ENCODE measurements around the gene CIPC.

CIPC gene

DNA sequence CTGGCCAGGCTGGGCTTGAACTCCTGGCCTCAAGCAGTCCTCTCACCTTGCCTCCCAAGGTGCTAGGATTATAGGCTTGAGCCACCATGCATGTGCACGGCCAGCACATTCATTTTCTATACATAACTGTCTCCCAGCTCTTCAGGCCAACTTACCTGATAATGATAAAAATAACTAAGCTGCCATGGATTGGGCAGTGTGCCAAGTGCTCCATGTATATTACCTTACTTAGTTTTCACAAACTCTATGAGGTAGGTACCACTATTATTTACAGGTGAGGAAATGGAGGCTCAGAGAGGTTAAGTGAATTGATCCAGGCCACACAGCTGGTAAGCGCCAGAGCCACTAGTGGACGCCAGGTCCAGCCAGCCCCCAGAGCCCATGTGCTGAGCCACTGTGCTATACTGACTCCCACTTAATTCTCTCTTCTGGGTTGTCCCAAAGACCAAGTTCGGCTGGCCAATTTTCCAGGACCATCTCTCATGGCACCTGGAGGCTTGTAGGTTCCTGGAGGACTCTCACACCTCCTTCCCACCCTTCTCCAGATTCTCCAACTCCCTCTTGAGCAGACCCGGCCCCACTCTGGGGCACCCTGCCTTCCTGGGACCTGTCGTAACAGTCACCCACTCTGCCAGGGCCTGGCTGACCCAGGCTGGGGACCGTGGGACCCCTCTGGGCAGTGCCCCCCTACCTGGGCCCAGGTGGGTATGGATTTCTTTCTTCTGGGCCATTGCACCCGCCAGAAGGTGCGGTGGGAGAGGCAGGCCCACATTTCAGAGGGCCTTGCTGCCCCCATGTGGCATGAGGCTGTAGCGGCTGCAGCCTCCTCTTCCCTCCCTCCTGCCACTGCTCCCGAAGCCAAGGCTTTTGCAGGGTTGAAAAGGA is 30.2 kb upstream of the CIPC start:
- no peaks in the 10 kb centered on the region for H3K36me3 ChIP-seq (ENCODE audit: insufficient read depth, low read length)
- no peak overlapping the region for H3K27ac ChIP-seq
- DNase-seq (ENCODE audit: low read depth, low spot score) = no peak
- H3K9me3 ChIP-seq (ENCODE audit: low read depth, low read length) = no peaks in the 10 kb centered on the region
- TF ChIP-seq FOXP2 (optimal IDR thresholded peaks at IDR 0.05; ENCODE audit: control extremely low read depth, extremely low read length, insufficient read depth) (no peak), EZH2 (IDR thresholded peaks at IDR 0.05) (no peak), POLR2AphosphoS5 (IDR thresholded peaks at IDR 0.05; ENCODE audit: borderline replicate concordance, low read depth, low read length) (no peak)
- no peak overlapping the region for H3K4me3 ChIP-seq
- H3K9ac ChIP-seq (ENCODE audit: insufficient read length) = no peak overlapping the region

GRCh38 chr14:77068517-77069200 is 29.4 kb upstream of the CIPC start:
- no peak for DNase-seq (ENCODE audit: low read depth, low spot score)
- no peak overlapping the region for H3K27ac ChIP-seq
- no peak overlapping the region for H3K4me3 ChIP-seq
- no peaks in the 10 kb centered on the region for H3K9me3 ChIP-seq (ENCODE audit: low read depth, low read length)
- H3K36me3 ChIP-seq (ENCODE audit: insufficient read depth, low read length) = no peaks in the 10 kb centered on the region
- H3K9ac ChIP-seq (ENCODE audit: insufficient read length) = no peak overlapping the region
- TF ChIP-seq POLR2AphosphoS5 (IDR thresholded peaks at IDR 0.05; ENCODE audit: borderline replicate concordance, low read depth, low read length) (no peak), EZH2 (IDR thresholded peaks at IDR 0.05) (no peak), FOXP2 (optimal IDR thresholded peaks at IDR 0.05; ENCODE audit: control extremely low read depth, extremely low read length, insufficient read depth) (no peak)

DNA sequence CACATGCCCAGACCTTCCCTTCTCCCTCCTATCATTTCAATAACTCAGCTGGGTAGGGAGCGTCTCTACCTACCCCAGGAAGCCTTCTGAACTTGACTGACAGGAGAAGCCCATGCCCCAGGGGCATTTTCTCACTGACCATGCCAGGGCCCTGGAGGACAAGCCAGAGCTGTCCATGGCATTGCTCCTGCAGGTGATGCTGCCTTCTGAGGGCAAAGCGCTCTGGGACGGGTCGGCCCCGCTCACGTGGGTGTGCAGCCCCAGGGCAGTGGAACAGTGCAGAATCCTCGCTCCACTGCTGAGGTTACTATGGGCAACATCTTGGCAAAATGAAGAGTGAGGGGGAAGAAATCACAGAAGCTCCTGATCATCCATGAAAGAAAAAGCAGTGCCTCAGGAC is 28.5 kb upstream of the CIPC start:
- Histone ChIP-seq H3K36me3 (ENCODE audit: insufficient read depth, low read length) (no peaks in the 10 kb centered on the region), H3K9me3 (ENCODE audit: low read depth, low read length) (no peaks in the 10 kb centered on the region), H3K9ac (ENCODE audit: insufficient read length) (no peak overlapping the region), H3K4me3 (no peak overlapping the region), H3K27ac (no peak overlapping the region)
- TF ChIP-seq EZH2 (IDR thresholded peaks at IDR 0.05) (no peak), POLR2AphosphoS5 (IDR thresholded peaks at IDR 0.05; ENCODE audit: borderline replicate concordance, low read depth, low read length) (no peak), FOXP2 (optimal IDR thresholded peaks at IDR 0.05; ENCODE audit: control extremely low read depth, extremely low read length, insufficient read depth) (no peak)
- DNase-seq (ENCODE audit: low read depth, low spot score) = no peak

DNA sequence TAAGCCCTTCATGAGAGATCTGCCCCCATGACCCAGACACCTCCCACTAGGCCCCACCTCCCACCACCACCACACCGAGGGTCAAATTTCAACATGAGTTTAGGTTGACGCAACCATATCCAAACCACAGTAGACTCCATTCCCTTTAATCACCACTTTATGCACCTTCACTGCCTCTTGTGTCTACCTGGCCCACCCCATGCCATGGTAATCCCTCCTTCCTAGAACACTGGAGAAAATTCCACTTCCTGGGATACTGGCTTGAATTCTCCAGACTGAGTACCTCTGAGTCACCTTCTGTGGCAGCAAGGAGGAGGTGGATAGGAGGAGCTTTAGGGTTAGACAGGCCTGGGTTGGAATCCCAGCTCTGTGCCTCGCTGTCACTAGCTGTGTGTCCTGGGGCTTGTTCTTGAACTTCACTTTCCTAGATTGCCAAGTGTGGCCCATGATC is 26.1 kb upstream of the CIPC start:
- no peaks in the 10 kb centered on the region for H3K36me3 ChIP-seq (ENCODE audit: insufficient read depth, low read length)
- TF ChIP-seq EZH2 (IDR thresholded peaks at IDR 0.05) (no peak), POLR2AphosphoS5 (IDR thresholded peaks at IDR 0.05; ENCODE audit: borderline replicate concordance, low read depth, low read length) (no peak), FOXP2 (optimal IDR thresholded peaks at IDR 0.05; ENCODE audit: control extremely low read depth, extremely low read length, insufficient read depth) (no peak)
- H3K27ac ChIP-seq = no peak overlapping the region
- no peak overlapping the region for H3K4me3 ChIP-seq
- no peaks in the 10 kb centered on the region for H3K9me3 ChIP-seq (ENCODE audit: low read depth, low read length)
- no peak overlapping the region for H3K9ac ChIP-seq (ENCODE audit: insufficient read length)
- DNase-seq (ENCODE audit: low read depth, low spot score) = no peak

DNA sequence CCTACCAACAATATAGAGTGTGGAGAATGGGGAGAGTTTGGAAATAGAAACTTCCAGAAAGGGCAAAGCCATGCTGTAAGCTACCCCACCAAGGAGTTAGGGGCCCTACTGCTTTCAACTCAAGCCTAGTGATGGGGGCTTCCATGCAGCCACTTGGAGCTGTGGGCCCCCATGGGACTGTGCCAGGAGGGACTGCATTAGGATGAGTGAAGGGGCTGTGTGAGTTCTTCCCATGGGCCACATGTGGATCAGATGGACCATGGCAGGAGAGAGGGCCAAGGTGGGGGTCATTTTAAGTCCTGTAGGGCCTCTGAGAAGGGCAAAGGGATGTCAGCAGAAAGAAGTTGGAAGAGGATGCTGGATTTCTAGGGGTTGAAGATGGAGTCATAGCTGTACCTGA is 23.1 kb upstream of the CIPC start:
- Histone ChIP-seq H3K9ac (ENCODE audit: insufficient read length) (no peak overlapping the region), H3K27ac (no peak overlapping the region), H3K4me3 (no peak overlapping the region), H3K36me3 (ENCODE audit: insufficient read depth, low read length) (no peaks in the 10 kb centered on the region), H3K9me3 (ENCODE audit: low read depth, low read length) (no peaks in the 10 kb centered on the region)
- no peak for DNase-seq (ENCODE audit: low read depth, low spot score)
- no peak for TF ChIP-seq POLR2AphosphoS5 (IDR thresholded peaks at IDR 0.05; ENCODE audit: borderline replicate concordance, low read depth, low read length)

- Histone ChIP-seq H3K36me3 (ENCODE audit: insufficient read depth, low read length) (no peaks in the 10 kb centered on the region), H3K9ac (ENCODE audit: insufficient read length) (no peak overlapping the region), H3K4me3 (no peak overlapping the region), H3K9me3 (ENCODE audit: low read depth, low read length) (no peaks in the 10 kb centered on the region), H3K27ac (no peak overlapping the region)
- DNase-seq (ENCODE audit: low read depth, low spot score) = no peak
- TF ChIP-seq EZH2 (IDR thresholded peaks at IDR 0.05) = no peak
- no peak for TF ChIP-seq FOXP2 (optimal IDR thresholded peaks at IDR 0.05; ENCODE audit: control extremely low read depth, extremely low read length, insufficient read depth)
- no peak for TF ChIP-seq POLR2AphosphoS5 (IDR thresholded peaks at IDR 0.05; ENCODE audit: borderline replicate concordance, low read depth, low read length)
These were observed 21.9 kb upstream of the CIPC start for GRCh38 chr14:77076113-77076631.

GRCh38 chr14:77077040-77077439 is 21.0 kb upstream of the CIPC start:
- TF ChIP-seq EZH2 (IDR thresholded peaks at IDR 0.05) (no peak), FOXP2 (optimal IDR thresholded peaks at IDR 0.05; ENCODE audit: control extremely low read depth, extremely low read length, insufficient read depth) (no peak), POLR2AphosphoS5 (IDR thresholded peaks at IDR 0.05; ENCODE audit: borderline replicate concordance, low read depth, low read length) (no peak)
- Histone ChIP-seq H3K9me3 (ENCODE audit: low read depth, low read length) (no peaks in the 10 kb centered on the region), H3K36me3 (ENCODE audit: insufficient read depth, low read length) (no peaks in the 10 kb centered on the region), H3K4me3 (no peak overlapping the region), H3K27ac (no peak overlapping the region), H3K9ac (ENCODE audit: insufficient read length) (no peak overlapping the region)
- DNase-seq (ENCODE audit: low read depth, low spot score) = no peak

DNA sequence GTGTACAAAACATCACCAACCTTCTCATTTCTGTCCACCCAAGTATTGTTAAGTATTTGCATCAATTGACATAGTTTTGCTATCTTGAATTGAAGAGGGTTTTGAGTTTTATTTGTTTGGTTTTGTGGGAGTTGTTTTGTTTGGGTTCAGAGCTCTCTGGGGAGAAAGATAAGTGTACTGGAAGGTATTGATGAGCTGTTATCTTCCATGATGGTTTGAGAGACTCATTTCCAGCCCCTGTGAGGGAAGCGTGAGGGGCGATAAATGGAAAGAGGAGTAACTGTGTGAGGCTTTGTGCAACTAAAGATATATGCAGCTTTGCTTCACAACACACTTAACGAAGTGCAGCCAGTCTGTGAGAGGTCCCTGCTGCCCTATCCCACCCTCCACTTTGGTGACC is 15.7 kb upstream of the CIPC start:
- no peak for DNase-seq (ENCODE audit: low read depth, low spot score)
- H3K9me3 ChIP-seq (ENCODE audit: low read depth, low read length) = no peaks in the 10 kb centered on the region
- no peak for TF ChIP-seq EZH2 (IDR thresholded peaks at IDR 0.05)
- no peak for TF ChIP-seq FOXP2 (optimal IDR thresholded peaks at IDR 0.05; ENCODE audit: control extremely low read depth, extremely low read length, insufficient read depth)
- TF ChIP-seq POLR2AphosphoS5 (IDR thresholded peaks at IDR 0.05; ENCODE audit: borderline replicate concordance, low read depth, low read length) = no peak
- no peak overlapping the region for H3K27ac ChIP-seq
- no peak overlapping the region for H3K4me3 ChIP-seq
- H3K36me3 ChIP-seq (ENCODE audit: insufficient read depth, low read length) = no peaks in the 10 kb centered on the region
- H3K9ac ChIP-seq (ENCODE audit: insufficient read length) = no peak overlapping the region
